ENCODE data around the gene MKI67. TPM values are rescaled to one million over a fixed set of nuclear protein-coding genes. Genes with fewer than 3 reads are reported as not detected.

The MKI67 gene
- total and polyA plus RNA-seq, 10 of the 15 experiments (the other 5 are each of a cell fraction or from before 2014, with no cell fraction given) = 22.3 to 183 (median 82.9) TPM

DNA sequence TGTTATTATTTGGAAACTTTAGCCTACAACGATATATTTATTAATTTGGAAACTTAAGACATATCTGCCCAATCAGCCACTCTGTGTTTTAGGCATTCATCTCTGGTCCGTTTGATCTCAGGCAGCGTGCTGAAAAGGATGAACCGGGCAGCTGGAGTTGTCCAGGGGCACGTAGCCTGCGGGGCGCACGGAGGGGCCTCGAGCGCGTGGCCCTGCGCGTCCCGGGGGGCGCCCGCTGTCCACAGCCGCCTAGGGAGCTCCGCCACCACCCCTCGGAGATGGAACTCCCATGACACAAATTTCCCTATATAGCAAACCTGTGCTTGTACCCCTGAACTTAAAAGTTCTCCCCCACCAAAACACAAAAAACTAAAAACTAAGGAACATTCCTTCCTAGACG is 24.3 kb upstream of the MKI67 start:
- H3K4me1 ChIP-seq (ENCODE audit: control insufficient read depth, insufficient read depth, low read length) = peaks cover 8% of the 10 kb centered on the region
- CTCF ChIA-PET = interaction anchor here (0.6 to 4.3 kb wide), 21 partner anchors 13 to 364 kb away, joined by 3 to 25 read pairs (median 5); partner anchors contain the start of gene MKI67
- RAD21 ChIA-PET (ENCODE audit: unreplicated experiment) = interaction anchor here (0.8 to 1.6 kb wide), 5 partner anchors 35 to 88 kb away, joined by 3 to 5 read pairs (median 3); no protein-coding TSS in a partner anchor
- no peak overlapping the region for H3K4me3 ChIP-seq
- H3K27ac ChIP-seq (ENCODE audit: control insufficient read depth, insufficient read depth) = no peak overlapping the region
- no peaks in the 10 kb centered on the region; a peak in 1 of 4 replicates for H3K27me3 ChIP-seq (replicated peaks in 1 of 2; ENCODE audit: control insufficient read depth in 2 of 2, insufficient read depth in 2 of 2, low read length in 1 of 2)
- SMC1A ChIA-PET (ENCODE audit: uncharacterized antibody, unreplicated experiment) = interaction anchor here (0.9 to 2.4 kb wide), 8 partner anchors 10 to 296 kb away, joined by 3 to 8 read pairs (median 4); no protein-coding TSS in a partner anchor
- no peaks in the 10 kb centered on the region for H3K79me2 ChIP-seq (ENCODE audit: control insufficient read depth, insufficient read depth, low read length)
- H3K9ac ChIP-seq (ENCODE audit: control insufficient read depth, insufficient read depth, low read length) = no peak overlapping the region; the same call in 1 of the 2 replicates
- H4K20me1 ChIP-seq (ENCODE audit: control insufficient read depth, insufficient read depth) = no peaks in the 10 kb centered on the region
- H2AFZ ChIP-seq (ENCODE audit: control insufficient read depth, low read depth, low read length) = no peak overlapping the region; the same call in 1 of the 2 replicates
- 73% methylated on average over 20 of the region's 20 CpGs for WGBS (ENCODE audit: insufficient coverage, insufficient replicate concordance, low lambda C conversion rate, missing lambda C conversion rate)
- no TSS peak for BruUV-seq (replicated peaks)
- H3K4me2 ChIP-seq (ENCODE audit: control insufficient read depth, insufficient read depth) = peak overlapping the region; percentile 91
- H3K9me3 ChIP-seq (replicated peaks; ENCODE audit: control insufficient read depth, insufficient read depth, low read length) = no peaks in the 10 kb centered on the region; the same call in 2 of the 3 replicates
- POLR2A ChIA-PET = no interaction called here
- DNase-seq (ENCODE audit: low read depth, low spot score) = no peak
- no peaks in the 10 kb centered on the region for H3K36me3 ChIP-seq (ENCODE audit: control insufficient read depth in 2 of 2, insufficient read depth in 2 of 2, low read length in 1 of 2)
- intact Hi-C loops (cut with micrococcal nuclease; ENCODE audit: unreplicated experiment) (loop anchor here (1.0 to 10.0 kb wide), 4 partner anchors 72 to 426 kb away; partner anchors contain the start of gene PTPRE), in situ Hi-C loops (cut with MboI) (no loop called here)
- no peak for ATAC-seq
- no peak for FAIRE-seq
- TF ChIP-seq ESRRA (IDR thresholded peaks at IDR 0.05; ENCODE audit: low read length) = no peak
- no peak for TF ChIP-seq EZH2 (IDR thresholded peaks at IDR 0.05; ENCODE audit: borderline replicate concordance, control insufficient read depth, low read depth, low read length)
- no peak for TF ChIP-seq ZNF687 (IDR thresholded peaks at IDR 0.05)
- TF ChIP-seq NKRF (conservative IDR thresholded peaks at IDR 0.05) = no peak
- TF ChIP-seq POU2F2 (IDR thresholded peaks at IDR 0.05; ENCODE audit: borderline replicate concordance, low read depth, low read length) = no peak
- TF ChIP-seq, protein P1, sequence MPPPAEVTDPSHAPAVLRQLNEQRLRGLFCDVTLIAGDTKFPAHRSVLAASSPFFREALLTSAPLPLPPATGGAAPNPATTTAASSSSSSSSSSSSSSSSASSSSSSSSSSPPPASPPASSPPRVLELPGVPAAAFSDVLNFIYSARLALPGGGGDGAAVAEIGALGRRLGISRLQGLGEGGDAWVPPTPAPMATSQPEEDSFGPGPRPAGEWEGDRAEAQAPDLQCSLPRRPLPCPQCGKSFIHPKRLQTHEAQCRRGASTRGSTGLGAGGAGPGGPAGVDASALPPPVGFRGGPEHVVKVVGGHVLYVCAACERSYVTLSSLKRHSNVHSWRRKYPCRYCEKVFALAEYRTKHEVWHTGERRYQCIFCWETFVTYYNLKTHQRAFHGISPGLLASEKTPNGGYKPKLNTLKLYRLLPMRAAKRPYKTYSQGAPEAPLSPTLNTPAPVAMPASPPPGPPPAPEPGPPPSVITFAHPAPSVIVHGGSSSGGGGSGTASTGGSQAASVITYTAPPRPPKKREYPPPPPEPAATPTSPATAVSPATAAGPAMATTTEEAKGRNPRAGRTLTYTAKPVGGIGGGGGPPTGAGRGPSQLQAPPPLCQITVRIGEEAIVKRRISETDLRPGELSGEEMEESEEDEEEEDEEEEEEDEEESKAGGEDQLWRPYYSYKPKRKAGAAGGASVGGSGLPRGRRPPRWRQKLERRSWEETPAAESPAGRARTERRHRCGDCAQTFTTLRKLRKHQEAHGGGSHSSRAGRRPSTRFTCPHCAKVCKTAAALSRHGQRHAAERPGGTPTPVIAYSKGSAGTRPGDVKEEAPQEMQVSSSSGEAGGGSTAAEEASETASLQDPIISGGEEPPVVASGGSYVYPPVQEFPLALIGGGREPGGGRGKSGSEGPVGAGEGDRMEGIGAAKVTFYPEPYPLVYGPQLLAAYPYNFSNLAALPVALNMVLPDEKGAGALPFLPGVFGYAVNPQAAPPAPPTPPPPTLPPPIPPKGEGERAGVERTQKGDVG (CRISPR knock-in tag; IDR thresholded peaks at IDR 0.05) = no peak
- no peak for TF ChIP-seq EGR1 (IDR thresholded peaks at IDR 0.05; ENCODE audit: borderline replicate concordance in 1 of 2, low read depth in 2 of 2, low read length in 2 of 2)
- no peak for TF ChIP-seq PKNOX1 (IDR thresholded peaks at IDR 0.05)
- TF ChIP-seq IKZF1 (conservative IDR thresholded peaks at IDR 0.05) = no peak
- TF ChIP-seq STAT3 (IDR thresholded peaks at IDR 0.05; ENCODE audit: low read depth, low read length) = no peak
- TF ChIP-seq BCL11A (IDR thresholded peaks at IDR 0.05; ENCODE audit: low read depth, low read length) = no peak
